ENCODE measurements around the gene BCAS2.
A peak's percentile ranks its signal among the peaks of the same experiment; 100 is the strongest.
"Not testable (repeated sequence)": the region's sequence is repeated elsewhere in the genome, so short reads cannot be mapped to it uniquely, and the experiment has no call there.

BCAS2 gene

DNA sequence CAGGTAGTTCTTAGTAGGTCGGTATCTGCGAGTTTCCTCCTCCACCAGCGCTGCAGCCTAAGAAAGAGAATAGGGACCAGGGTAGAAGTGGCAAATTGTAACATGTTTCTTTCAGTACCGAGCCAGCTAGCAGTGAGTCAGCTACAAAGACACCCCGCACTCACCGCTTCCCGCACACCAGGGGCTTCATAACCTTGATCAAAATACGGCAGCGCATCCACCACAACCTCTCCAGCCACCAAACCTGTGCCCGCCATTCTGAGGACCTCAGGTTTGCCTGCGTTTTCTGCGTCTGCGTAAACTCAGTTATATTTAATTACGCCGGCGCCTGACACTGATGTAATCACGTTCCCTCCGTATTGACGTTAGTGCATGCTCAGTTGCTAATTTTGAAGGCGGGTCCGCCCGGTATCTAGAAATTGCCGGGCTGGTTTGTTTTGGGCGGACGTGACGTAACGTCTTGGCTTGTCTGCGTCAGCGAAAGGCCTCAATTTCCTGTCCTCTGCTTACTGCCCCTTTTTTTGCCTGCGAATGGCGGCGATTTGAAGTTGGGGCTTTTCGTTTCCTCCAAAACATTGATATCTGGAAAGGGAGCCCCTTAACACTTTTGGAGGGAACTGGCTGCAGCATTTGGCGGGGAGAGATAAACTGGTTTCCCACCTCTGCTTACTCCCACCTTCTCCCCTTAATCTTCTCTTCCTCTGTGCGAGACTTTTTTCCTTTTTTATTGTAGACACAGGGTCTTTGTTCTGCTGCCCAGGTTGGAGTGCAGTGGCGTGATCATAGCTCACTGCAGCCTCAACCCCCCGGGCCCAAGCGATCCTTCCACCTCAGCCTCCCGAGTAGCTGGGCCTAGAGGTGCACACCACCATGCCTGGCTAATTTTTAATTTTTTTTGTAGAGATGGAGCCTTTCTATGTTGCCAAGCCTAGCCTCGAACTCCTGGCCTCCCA lies at the start of gene BCAS2:
Gene BCAS2 (minus strand): TSS at position 281 of the 953 bp plus-strand sequence. CDS start 24 bp downstream, at position 257.
- DNase-seq (ENCODE audit: low spot score): peak; percentile 98

- DNase-seq (ENCODE audit: low spot score): no peak
Observed at GRCh38 chr1:114627107-114627506, 45.7 kb upstream of the BCAS2 start.

DNA sequence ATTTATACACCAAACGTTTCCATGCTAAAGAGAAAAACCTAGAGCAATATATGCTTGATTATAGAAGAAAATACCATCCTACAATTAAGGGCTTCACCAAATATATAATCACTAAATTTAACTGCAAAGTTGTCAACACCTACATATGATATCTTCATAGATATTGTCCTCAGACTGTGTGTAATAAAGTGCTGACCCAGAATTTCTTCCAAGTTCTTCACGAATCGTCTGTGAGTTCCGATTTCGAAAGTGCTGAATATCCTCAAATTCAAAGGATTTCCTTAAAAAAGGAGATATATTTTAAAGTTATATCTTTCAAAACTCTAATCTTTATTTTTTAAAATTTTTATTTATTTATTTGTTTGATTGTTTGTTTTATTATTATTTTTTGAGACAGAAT lies 41.9 kb upstream of the BCAS2 start:
- no peak for DNase-seq (ENCODE audit: low spot score)

DNA sequence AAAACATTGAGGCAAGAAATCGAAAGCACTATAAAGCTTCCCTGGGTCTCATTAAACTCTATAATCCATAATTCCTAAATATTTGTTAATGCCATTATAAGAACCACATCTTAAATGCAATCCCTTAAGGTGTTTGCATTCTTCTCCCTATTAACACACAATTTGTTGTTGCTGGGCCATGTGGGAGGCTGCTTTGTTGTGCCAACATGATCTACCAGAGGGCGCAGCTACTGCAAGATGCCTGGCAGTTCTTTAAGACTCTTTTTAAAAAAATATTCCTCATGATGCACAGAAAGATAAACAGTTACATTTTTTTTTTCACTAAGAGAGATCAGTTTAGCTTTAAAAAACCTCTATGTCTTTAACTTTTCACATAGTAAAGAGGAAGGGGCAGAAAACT lies 39.0 kb upstream of the BCAS2 start:
- DNase-seq (ENCODE audit: low spot score): peak; percentile 10

- DNase-seq (ENCODE audit: low spot score): no peak
Observed at GRCh38 chr1:114618606-114619005, 37.2 kb upstream of the BCAS2 start.

DNA sequence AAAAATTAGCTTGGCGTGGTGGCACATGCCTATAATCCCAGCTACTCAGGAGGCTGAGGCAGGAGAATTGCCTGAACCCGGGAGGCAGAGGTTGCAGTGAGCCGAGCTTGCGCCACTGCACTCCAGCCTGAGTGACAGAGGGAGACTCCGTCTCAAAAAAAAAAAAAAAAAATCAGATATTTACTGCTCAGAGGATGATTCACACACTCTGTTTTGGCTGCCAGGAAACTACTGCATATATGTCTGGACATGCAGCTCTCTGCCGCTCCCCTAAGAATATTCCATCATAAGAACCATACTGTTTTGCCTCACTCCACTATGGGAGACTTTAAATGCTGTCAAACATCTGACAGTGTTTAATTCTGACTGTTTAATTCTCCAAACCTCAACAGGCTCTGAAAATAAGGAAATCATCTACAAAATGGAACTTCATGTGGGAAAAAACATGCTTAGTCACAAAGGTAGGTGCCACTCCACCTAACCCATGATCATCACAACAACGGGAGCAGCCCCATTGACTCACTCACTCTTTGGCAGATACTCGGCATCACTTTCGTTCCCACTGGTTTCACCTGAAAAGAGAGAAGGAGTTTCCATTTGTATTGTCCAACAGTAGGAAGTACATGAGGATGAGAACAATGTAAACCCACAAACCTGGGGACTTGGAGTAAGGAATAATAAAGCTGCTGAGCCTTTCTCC lies 29.3 kb upstream of the BCAS2 start:
- DNase-seq (ENCODE audit: low spot score): no peak

- DNase-seq (ENCODE audit: low spot score): no peak
Observed at GRCh38 chr1:114609826-114610225, 28.4 kb upstream of the BCAS2 start.

- no peak for DNase-seq (ENCODE audit: low spot score)
Observed at GRCh38 chr1:114609026-114609425, 27.6 kb upstream of the BCAS2 start.

- no peak for DNase-seq (ENCODE audit: low spot score)
Observed at GRCh38 chr1:114607223-114607622, 25.8 kb upstream of the BCAS2 start.

DNA sequence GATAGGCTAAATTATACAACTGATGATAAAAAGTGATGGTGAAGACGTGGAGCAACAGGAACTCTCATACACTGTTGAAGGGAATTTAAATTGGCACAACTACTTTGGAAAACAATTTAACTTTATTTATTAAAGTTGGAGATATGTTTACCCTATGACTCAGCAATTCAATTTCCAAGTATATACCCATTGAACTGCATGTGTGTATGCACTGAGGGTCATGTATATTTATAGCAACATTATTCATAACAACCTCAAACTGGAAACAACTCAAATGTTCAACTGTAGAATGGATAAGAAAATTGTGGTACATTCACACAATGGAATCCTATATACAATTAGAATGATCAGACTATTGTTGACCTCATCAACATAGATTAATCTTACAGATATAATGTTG lies 16.5 kb upstream of the BCAS2 start:
- DNase-seq (ENCODE audit: low spot score): no peak

- DNase-seq (ENCODE audit: low spot score): no peak
Observed at GRCh38 chr1:114595602-114596001, 14.2 kb upstream of the BCAS2 start.

DNA sequence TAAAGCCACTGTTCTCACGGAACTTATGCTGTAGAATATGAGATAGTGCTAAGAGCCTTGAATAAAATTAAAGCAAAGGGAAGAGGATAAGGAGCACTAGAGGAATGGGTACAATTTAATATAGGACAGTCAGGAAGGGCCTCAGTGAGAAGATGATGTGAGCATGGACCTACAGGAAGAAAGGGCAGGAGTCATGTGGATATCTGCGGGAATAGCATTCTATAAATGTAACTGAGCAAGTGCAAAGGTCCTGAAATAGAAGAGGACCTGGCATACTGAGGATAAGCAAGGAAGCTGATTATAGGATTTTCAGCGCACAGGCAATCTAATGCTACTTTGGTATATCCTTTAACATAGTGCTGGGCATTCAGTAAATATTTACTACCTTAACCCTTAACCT lies 12.6 kb upstream of the BCAS2 start:
- no peak for DNase-seq (ENCODE audit: low spot score)

DNA sequence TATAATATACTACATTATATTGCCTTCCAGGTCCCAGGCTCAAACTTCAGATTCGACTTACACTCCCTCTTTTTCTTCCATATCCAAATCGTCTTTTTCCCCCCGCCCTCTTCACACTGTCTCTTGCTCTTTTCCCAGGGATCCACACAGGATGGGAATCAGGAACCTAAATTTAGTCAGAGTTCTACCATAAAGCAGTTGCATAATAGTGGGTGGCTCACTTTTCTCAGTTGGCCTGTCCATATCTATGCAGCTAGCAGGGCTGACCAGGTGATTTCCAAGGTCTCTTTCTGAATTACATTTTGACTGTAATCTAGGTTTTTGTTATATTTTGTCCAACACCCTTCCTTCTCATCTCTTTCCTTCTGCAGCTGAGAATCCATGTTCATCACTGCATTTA lies 7.7 kb upstream of the BCAS2 start:
- no peak for DNase-seq (ENCODE audit: low spot score)

DNA sequence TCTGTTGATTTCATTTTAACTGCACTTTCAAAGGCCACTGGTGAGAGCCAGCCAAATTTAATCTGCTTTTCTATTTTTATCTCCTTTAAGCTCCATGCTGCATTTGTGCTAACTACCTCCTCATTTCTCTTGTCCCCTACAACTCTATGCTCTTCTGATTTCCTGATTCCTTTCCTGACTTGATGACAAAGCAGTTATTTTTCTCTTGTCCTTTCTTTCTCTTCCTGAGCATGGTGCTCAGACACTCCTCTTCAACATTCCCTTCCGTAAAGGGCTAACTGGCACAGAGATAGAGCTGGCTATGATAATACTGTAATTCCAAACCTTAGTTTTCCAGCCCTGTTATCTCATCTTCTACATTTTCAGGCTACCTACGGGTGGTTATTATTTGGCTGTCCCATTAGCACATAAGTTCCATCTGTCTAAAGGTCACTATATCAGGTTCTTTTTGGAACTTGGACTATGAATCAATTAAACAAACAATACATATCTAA lies 6.8 kb upstream of the BCAS2 start:
- no peak for DNase-seq (ENCODE audit: low spot score)

DNA sequence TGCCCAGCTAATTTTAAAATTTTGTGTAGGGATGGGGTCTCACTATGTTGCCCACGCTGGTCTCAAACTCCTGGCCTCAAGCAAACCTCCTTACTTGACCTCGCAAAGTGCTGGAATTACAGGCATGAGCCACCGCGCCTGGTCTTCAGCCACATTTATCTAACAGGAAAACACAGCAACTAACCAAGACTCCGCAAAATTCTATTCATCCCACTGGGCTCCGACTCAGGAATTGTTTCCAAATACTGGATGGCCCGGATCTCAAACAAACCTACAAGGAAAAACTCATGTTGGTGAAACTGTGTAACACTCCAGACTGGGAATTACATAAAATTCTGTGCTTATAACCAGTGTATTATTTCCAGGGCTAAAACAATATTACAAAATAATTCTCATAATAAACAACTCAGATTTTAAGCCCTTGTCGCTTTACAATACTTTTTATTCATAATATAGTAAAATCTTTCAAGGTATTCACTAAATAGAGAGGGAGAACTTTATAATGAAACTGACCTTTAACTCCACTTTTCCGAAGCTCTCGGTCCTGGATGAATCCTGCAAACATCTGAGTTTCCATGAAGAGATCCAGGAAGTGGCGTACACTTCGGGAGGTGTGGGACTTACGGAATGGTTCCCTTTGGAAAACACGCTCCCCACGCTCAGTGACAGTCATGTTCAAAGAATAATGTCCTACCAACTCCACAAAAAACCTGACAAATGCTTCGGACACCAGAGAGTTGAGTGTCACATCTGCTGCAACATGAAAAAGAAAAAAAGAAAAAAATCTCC lies 6.0 kb upstream of the BCAS2 start:
- DNase-seq (ENCODE audit: low spot score): no peak

DNA sequence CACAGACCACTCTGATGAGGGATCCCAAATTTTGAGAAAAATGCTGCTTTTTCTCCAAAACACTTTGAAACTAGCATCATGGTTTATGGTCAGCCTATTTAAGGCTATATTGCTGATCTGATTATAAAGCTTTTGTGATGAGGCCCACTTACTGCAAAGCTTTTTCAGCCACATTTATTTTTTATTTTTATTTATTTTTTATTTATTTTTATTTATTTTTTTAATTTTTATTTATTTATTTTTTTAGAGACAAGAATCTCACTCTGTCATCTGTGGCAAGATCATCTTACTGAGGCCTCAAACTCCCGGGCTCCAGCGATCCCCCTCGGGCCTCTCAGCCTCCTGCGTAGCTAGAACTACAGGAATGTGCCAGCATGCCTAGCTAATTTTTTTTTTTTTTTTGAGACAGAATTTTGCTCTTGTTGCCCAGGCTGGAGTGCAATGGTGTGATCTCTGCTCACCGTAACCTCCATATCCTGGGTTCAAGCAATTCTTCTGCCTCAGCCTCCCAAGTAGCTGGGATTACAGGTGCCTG lies 5.2 kb upstream of the BCAS2 start:
- DNase-seq (ENCODE audit: low spot score): no peak

DNA sequence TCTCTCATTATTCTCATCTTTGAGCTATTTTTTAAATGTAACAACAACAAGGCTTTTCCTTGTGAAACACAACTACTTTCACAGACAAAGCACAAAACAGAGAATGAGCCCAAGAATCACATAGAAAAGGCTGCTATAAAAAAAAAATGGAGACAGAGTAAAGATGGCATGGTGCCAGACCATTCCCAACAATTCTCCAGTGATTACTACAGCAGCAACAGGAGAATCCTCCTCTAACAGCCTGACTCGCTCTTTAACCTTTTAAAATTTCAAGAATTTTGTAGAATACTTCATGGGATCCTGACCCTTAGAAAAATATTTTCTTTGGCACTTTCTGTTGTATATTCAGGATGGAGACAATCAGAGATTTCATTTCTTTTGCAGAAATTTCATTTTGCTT lies 3.8 kb upstream of the BCAS2 start:
- no peak for DNase-seq (ENCODE audit: low spot score)

DNA sequence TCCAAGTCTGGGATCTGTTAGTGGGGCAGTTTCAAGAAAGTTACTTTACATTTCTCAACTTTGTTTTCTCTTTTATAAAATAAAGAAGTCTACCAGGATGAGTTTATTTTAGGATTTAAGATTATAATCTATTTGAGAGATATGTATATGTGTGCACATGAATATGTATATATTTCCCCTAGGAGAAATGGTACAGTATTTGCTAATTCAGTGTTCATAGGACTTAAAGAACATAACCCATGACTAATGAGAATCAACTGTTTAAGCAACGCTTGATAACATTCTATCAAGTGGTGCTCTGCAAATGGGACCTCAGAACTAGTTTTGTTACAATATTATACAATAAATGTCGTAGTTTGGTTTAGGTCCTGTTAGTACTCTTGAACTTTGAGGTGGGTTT lies 7.0 kb downstream of the BCAS2 start:
- DNase-seq (ENCODE audit: low spot score): no peak

DNA sequence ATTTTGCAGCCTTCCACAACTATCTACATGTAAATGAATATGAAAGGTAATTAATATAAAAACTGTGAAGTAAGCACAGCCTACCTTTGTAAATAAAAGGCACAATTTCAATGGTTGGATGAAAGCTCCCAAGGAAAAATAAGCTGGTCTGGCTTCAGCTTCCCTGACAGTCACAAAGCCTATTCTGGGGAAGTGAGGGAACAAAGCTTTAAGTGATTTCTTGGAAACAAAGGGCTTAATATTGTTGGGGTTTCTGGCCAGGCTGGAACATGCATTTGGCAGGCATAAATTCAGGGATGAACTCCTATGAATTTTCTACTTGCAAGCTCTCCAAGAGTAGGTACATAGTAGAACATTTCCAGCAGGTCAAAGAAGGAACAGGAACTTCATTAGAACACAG lies 17.3 kb downstream of the BCAS2 start:
- DNase-seq (ENCODE audit: low spot score): peak; percentile 40

- DNase-seq (ENCODE audit: low spot score): not testable (repeated sequence)
Observed at GRCh38 chr1:114562978-114563510, 18.4 kb downstream of the BCAS2 start.

DNA sequence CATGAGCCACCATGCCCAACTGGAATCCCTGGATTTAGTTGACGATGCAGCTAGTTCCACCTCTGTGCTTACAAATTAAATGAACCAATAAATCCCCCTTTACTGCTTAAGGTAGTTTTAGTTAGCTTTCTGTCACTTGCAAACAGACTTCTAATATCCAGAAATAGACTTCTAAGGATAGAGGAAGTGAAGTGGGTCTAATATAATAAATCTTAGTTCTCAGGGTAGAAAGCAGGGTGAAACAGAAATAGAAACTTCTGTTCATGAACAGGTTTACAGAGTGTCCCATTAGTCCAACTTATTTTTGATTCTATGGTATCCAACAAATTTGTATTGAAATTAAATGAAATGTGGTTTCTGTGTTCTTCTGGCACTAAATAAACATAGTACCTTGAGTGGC lies 20.1 kb downstream of the BCAS2 start:
- DNase-seq (ENCODE audit: low spot score): no peak

GRCh38 chr1:114559356-114559755 lies 22.1 kb downstream of the BCAS2 start:
- DNase-seq (ENCODE audit: low spot score): no peak

All from Ammon's horn (tissue), 1 donor.